Astrocyte (in vitro differentiated cells and primary cell): ENCODE data around the gene OTUD3. TPM values are rescaled to one million over a fixed set of nuclear protein-coding genes. Genes with fewer than 3 reads are reported as not detected.
"Not testable (repeated sequence)": the region's sequence is repeated elsewhere in the genome, so short reads cannot be mapped to it uniquely, and the experiment has no call there.

Experiments used
- DNase-seq: peaks from one replicate; pipeline ENCODE4 v3.0.0-alpha.2; 2010; ENCODE audit warnings: low read depth
- FAIRE-seq: peaks from 2 replicates; lab custom pipeline; 2011; peaks lifted over from hg19 to GRCh38; lab: Jason Lieb, UNC
- H2AFZ ChIP-seq: 2 replicates; pipeline ENCODE4 v1.6.0; 2012; ENCODE audit warnings: low read depth, low read length, inconsistent platforms
- H3K27ac ChIP-seq: 2 replicates; pipeline ENCODE4 v1.5.1; 2011; ENCODE audit warnings: low read depth, low read length, inconsistent platforms
- H3K27me3 ChIP-seq: 2 replicates; pipeline ENCODE4 v1.6.0; 2011; ENCODE audit warnings: low read length, inconsistent platforms; ENCODE audit not compliant: insufficient read depth
- H3K36me3 ChIP-seq: 2 replicates; pipeline ENCODE4 v1.5.1; 2011; ENCODE audit warnings: low read length, inconsistent platforms; ENCODE audit not compliant: insufficient read depth
- H3K4me1 ChIP-seq: 2 replicates; pipeline ENCODE4 v1.5.1; 2011; ENCODE audit warnings: low read length, inconsistent platforms; ENCODE audit not compliant: insufficient read depth
- H3K4me2 ChIP-seq: 2 replicates; pipeline ENCODE4 v1.6.0; 2012; ENCODE audit warnings: low read length, inconsistent platforms
- H3K4me3 ChIP-seq: 2 replicates; pipeline ENCODE4 v1.5.1; 2011; ENCODE audit warnings: low read depth, mild to moderate bottlenecking, low read length, inconsistent platforms; ENCODE audit not compliant: insufficient read depth
- H3K79me2 ChIP-seq: 2 replicates; pipeline ENCODE4 v1.6.0; 2012; ENCODE audit warnings: mild to moderate bottlenecking, low read length, inconsistent platforms; ENCODE audit not compliant: insufficient read depth
- H3K9ac ChIP-seq: 2 replicates; pipeline ENCODE4 v1.6.0; 2012; ENCODE audit warnings: mild to moderate bottlenecking, low read length, inconsistent platforms
- H3K9me3 ChIP-seq: 2 replicates; pipeline ENCODE4 v1.5.1; 2012; ENCODE audit warnings: low read depth, mild to moderate bottlenecking, low read length, inconsistent platforms; ENCODE audit not compliant: insufficient read depth
- H4K20me1 ChIP-seq: 2 replicates; pipeline ENCODE4 v1.6.0; 2012; ENCODE audit warnings: low read length, inconsistent platforms; ENCODE audit not compliant: insufficient read depth
- H3K27ac Mint-ChIP-seq: one replicate; pipeline ENCODE4 v1.8.0; 2021; ENCODE audit warnings: mild to moderate bottlenecking, mixed read lengths; ENCODE audit not compliant: unreplicated experiment
- H3K27me3 Mint-ChIP-seq: one replicate; pipeline ENCODE4 v1.8.0; 2021; ENCODE audit warnings: low read depth, mixed read lengths; ENCODE audit not compliant: unreplicated experiment
- H3K36me3 Mint-ChIP-seq: one replicate; pipeline ENCODE4 v1.8.0; 2021; ENCODE audit warnings: low read depth, mixed read lengths; ENCODE audit not compliant: unreplicated experiment
- H3K4me1 Mint-ChIP-seq: one replicate; pipeline ENCODE4 v1.8.0; 2021; ENCODE audit warnings: low read depth, mixed read lengths; ENCODE audit not compliant: unreplicated experiment
- H3K4me3 Mint-ChIP-seq: one replicate; pipeline ENCODE4 v1.8.0; 2021; ENCODE audit warnings: mild to moderate bottlenecking, moderate library complexity, mixed read lengths; ENCODE audit not compliant: unreplicated experiment
- H3K9me3 Mint-ChIP-seq: one replicate; pipeline ENCODE4 v1.8.0; 2021; ENCODE audit warnings: mild to moderate bottlenecking, mixed read lengths; ENCODE audit not compliant: unreplicated experiment
- EZH2 ChIP-seq: IDR thresholded peaks from 2 replicates; pipeline ENCODE4 v1.6.1; 2012; ENCODE audit warnings: mild to moderate bottlenecking, low read length, inconsistent platforms; ENCODE audit not compliant: insufficient read depth
- total RNA-seq: library from RNA; stranded (reverse); gene quantifications from 2 replicates; pipeline ENCODE4 v1.2.1, GENCODE V29; 2021
- TF ChIP-seq, protein P1 (sequence below): IDR thresholded peaks from 2 replicates; pipeline ENCODE4 v1.5.1; 2011; ENCODE audit warnings: low read depth, mild to moderate bottlenecking, inconsistent platforms, low read length, moderate library complexity; ENCODE audit not compliant: insufficient read depth

The OTUD3 gene
- total RNA-seq, 1 donor from 2014 or later: 10.6 TPM

- Histone ChIP-seq H3K79me2 (no peaks in the 10 kb centered on the region), H3K9me3 (no peaks in the 10 kb centered on the region), H3K9ac (no peak overlapping the region), H3K27ac (no peak overlapping the region), H4K20me1 (no peaks in the 10 kb centered on the region), H3K4me3 (no peak overlapping the region), H3K4me1 (peaks cover 21% of the 10 kb centered on the region), H3K27me3 (no peaks in the 10 kb centered on the region), H3K36me3 (no peaks in the 10 kb centered on the region), H3K4me2 (no peak overlapping the region), H2AFZ (no peak overlapping the region)
- no peak for DNase-seq
- no peak for TF ChIP-seq EZH2
- TF ChIP-seq, protein P1, sequence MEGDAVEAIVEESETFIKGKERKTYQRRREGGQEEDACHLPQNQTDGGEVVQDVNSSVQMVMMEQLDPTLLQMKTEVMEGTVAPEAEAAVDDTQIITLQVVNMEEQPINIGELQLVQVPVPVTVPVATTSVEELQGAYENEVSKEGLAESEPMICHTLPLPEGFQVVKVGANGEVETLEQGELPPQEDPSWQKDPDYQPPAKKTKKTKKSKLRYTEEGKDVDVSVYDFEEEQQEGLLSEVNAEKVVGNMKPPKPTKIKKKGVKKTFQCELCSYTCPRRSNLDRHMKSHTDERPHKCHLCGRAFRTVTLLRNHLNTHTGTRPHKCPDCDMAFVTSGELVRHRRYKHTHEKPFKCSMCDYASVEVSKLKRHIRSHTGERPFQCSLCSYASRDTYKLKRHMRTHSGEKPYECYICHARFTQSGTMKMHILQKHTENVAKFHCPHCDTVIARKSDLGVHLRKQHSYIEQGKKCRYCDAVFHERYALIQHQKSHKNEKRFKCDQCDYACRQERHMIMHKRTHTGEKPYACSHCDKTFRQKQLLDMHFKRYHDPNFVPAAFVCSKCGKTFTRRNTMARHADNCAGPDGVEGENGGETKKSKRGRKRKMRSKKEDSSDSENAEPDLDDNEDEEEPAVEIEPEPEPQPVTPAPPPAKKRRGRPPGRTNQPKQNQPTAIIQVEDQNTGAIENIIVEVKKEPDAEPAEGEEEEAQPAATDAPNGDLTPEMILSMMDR: no peak
- no peak overlapping the region for H3K4me3 Mint-ChIP-seq
- H3K9me3 Mint-ChIP-seq: peaks cover 2% of the 10 kb centered on the region
- H3K36me3 Mint-ChIP-seq: no peaks in the 10 kb centered on the region
- peaks cover 7% of the 10 kb centered on the region for H3K27me3 Mint-ChIP-seq
- FAIRE-seq: no peak
- H3K27ac Mint-ChIP-seq: no peak overlapping the region
- H3K4me1 Mint-ChIP-seq: peaks cover 15% of the 10 kb centered on the region
These were observed 17.5 kb upstream of the OTUD3 start for GRCh38 chr1:19864570-19865160.

DNA sequence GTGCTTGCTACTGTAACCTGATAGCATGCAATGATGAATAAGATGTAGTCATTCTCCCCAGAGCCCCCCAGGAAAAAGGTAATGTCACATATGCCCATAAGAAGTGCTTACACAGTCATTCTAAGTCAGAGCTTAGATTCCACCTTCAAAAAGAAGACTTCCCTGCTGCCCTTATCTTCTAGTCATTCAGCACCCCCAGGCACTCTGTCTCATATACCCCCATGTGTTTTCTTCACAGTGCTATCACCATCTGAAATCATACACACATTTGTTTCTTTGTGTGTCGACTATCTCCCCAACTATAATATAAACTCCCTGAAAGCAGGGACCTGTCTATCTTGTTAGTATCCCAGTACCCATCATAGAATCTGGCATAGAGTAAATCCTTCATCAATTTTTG lies 16.2 kb upstream of the OTUD3 start:
- Histone ChIP-seq H3K4me1 (peaks cover 19% of the 10 kb centered on the region), H2AFZ (no peak overlapping the region), H3K27ac (no peak overlapping the region), H3K9ac (no peak overlapping the region), H4K20me1 (no peaks in the 10 kb centered on the region), H3K4me2 (no peak overlapping the region), H3K36me3 (no peaks in the 10 kb centered on the region), H3K9me3 (no peaks in the 10 kb centered on the region), H3K27me3 (no peaks in the 10 kb centered on the region), H3K4me3 (no peak overlapping the region), H3K79me2 (no peaks in the 10 kb centered on the region)
- no peak for TF ChIP-seq EZH2
- TF ChIP-seq, protein P1: no peak
- no peaks in the 10 kb centered on the region for H3K36me3 Mint-ChIP-seq
- peaks cover 2% of the 10 kb centered on the region for H3K9me3 Mint-ChIP-seq
- peaks cover 4% of the 10 kb centered on the region for H3K27me3 Mint-ChIP-seq
- H3K4me3 Mint-ChIP-seq: no peak overlapping the region
- FAIRE-seq (peak; percentile 13), DNase-seq (no peak)
- no peak overlapping the region for H3K27ac Mint-ChIP-seq
- peaks cover 11% of the 10 kb centered on the region for H3K4me1 Mint-ChIP-seq

GRCh38 chr1:19866758-19867157 lies 15.4 kb upstream of the OTUD3 start:
- H3K9me3 ChIP-seq: no peaks in the 10 kb centered on the region

DNA sequence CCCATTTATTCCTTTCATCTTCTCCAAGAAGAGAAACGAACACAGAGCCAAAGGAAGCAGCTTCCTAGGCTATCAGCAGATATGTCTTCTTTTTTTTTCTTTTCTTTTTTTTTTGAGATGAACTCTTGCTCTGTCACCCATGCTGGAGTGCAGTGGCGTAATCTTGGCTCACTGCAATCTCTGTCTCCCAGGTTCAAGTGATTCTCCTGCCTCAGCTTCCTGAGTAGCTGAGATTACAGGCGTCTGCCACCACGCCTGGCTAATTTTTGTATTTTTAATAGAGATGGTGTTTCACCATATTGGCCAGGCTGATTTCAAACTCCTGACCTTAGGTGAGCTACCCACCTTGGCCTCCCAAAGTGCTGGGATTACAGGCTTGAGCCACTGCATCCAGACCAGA lies 13.6 kb upstream of the OTUD3 start:
- not testable (repeated sequence) for H3K9me3 ChIP-seq, DNase-seq, H3K27ac Mint-ChIP-seq, H3K4me3 ChIP-seq, H3K27me3 Mint-ChIP-seq, FAIRE-seq, H2AFZ ChIP-seq, H3K27ac ChIP-seq, H3K27me3 ChIP-seq, H3K4me3 Mint-ChIP-seq, H3K9me3 Mint-ChIP-seq, H3K4me2 ChIP-seq, H3K79me2 ChIP-seq, H3K9ac ChIP-seq, H3K36me3 ChIP-seq, H3K4me1 Mint-ChIP-seq, H4K20me1 ChIP-seq, H3K36me3 Mint-ChIP-seq
- peaks cover 10% of the 10 kb centered on the region for H3K4me1 ChIP-seq

More at GRCh38 chr1:19866758-19867157, 15.4 kb upstream of the OTUD3 start:
- Histone ChIP-seq H3K4me1 (peaks cover 12% of the 10 kb centered on the region), H3K79me2 (no peaks in the 10 kb centered on the region), H3K27me3 (no peaks in the 10 kb centered on the region), H3K4me3 (no peak overlapping the region), H2AFZ (no peak overlapping the region), H3K27ac (no peak overlapping the region), H3K36me3 (no peaks in the 10 kb centered on the region), H3K9ac (no peak overlapping the region), H3K4me2 (no peak overlapping the region), H4K20me1 (no peaks in the 10 kb centered on the region)
- no peak for TF ChIP-seq EZH2
- TF ChIP-seq, protein P1: no peak
- H3K36me3 Mint-ChIP-seq: no peaks in the 10 kb centered on the region
- DNase-seq (no peak), FAIRE-seq (peak; percentile 29)
- peaks cover 2% of the 10 kb centered on the region for H3K9me3 Mint-ChIP-seq
- H3K4me3 Mint-ChIP-seq: no peak overlapping the region
- H3K27me3 Mint-ChIP-seq: peaks cover 4% of the 10 kb centered on the region
- H3K4me1 Mint-ChIP-seq: peaks cover 8% of the 10 kb centered on the region
- no peak overlapping the region for H3K27ac Mint-ChIP-seq
